Osteoblast (primary cell): ENCODE measurements around the gene NCLN. TPM values are rescaled to one million over a fixed set of nuclear protein-coding genes. Genes with fewer than 3 reads are reported as not detected.

Experiments
- DNase-seq: peaks from one replicate; pipeline ENCODE4 v3.0.0; 2011; ENCODE audit warnings: low spot score, mixed read lengths; ENCODE audit not compliant: insufficient read length; ENCODE audit errors: missing footprints
- H2AFZ ChIP-seq: 2 replicates; pipeline ENCODE4 v1.6.0; 2011; ENCODE audit warnings: mild to moderate bottlenecking, low read length
- H3K27ac ChIP-seq: 2 replicates; pipeline ENCODE4 v1.5.1; 2011; ENCODE audit warnings: mild to moderate bottlenecking, low read depth, low read length, moderate library complexity
- H3K27me3 ChIP-seq: 2 replicates; pipeline ENCODE4 v1.6.0; 2012; ENCODE audit warnings: mild to moderate bottlenecking, control low read depth, inconsistent platforms, low read length, moderate library complexity; ENCODE audit not compliant: insufficient read depth
- H3K36me3 ChIP-seq: 2 replicates; pipeline ENCODE4 v1.5.1; 2011; ENCODE audit warnings: mild to moderate bottlenecking, low read length, control low read depth, moderate library complexity; ENCODE audit not compliant: insufficient read depth
- H3K4me1 ChIP-seq: 2 replicates; pipeline ENCODE4 v1.5.1; 2011; ENCODE audit warnings: mild to moderate bottlenecking, low read length, control low read depth, moderate library complexity; ENCODE audit not compliant: insufficient read depth
- H3K4me2 ChIP-seq: 2 replicates; pipeline ENCODE4 v1.6.0; 2011; ENCODE audit warnings: mild to moderate bottlenecking, low read length; ENCODE audit not compliant: insufficient read depth
- H3K4me3 ChIP-seq: fragments of 200-600 bp; sonication (generic); 3 replicates; pipeline ENCODE4 v1.5.1; 2012; ENCODE audit warnings: mild to moderate bottlenecking, low read length, inconsistent platforms; ENCODE audit not compliant: insufficient read depth
- H3K79me2 ChIP-seq: 2 replicates; pipeline ENCODE4 v1.6.0; 2012; ENCODE audit warnings: mild to moderate bottlenecking, low read length, control low read depth, inconsistent platforms; ENCODE audit not compliant: insufficient read depth
- H3K9me3 ChIP-seq: 2 replicates; pipeline ENCODE4 v1.5.1; 2011; ENCODE audit warnings: low read depth, low read length, control low read depth
- H4K20me1 ChIP-seq: 2 replicates; pipeline ENCODE4 v1.6.0; 2012; ENCODE audit warnings: mild to moderate bottlenecking, low read length, control low read depth; ENCODE audit not compliant: insufficient read depth
- CTCF ChIP-seq: IDR thresholded peaks from 2 replicates; pipeline ENCODE4 v1.5.1; 2011; ENCODE audit warnings: mild to moderate bottlenecking, low read depth, low read length, moderate library complexity; ENCODE audit errors: extremely low read depth
- total RNA-seq: library from RNA; depleted of rRNA; stranded (reverse); fragments of >200 nt; gene quantifications from 2 replicates; pipeline ENCODE4 v1.2.3, GENCODE V29; 2012

Gene NCLN
- total RNA-seq, 1 donor = 39.4 TPM

- DNase-seq = no peak
- peaks cover 20% of the 10 kb centered on the region for H3K27me3 ChIP-seq
- H2AFZ ChIP-seq = no peak overlapping the region
- H3K27ac ChIP-seq = no peak overlapping the region
- H4K20me1 ChIP-seq = no peaks in the 10 kb centered on the region
- H3K79me2 ChIP-seq = no peaks in the 10 kb centered on the region
- TF ChIP-seq CTCF = no peak
- no peak overlapping the region for H3K4me2 ChIP-seq
- H3K9me3 ChIP-seq = no peaks in the 10 kb centered on the region
- no peaks in the 10 kb centered on the region for H3K4me1 ChIP-seq
- H3K36me3 ChIP-seq = no peaks in the 10 kb centered on the region
- H3K4me3 ChIP-seq = no peak overlapping the region
Observed at GRCh38 chr19:3222709-3223108, 37.0 kb downstream of the NCLN start.

- no peaks in the 10 kb centered on the region for H3K36me3 ChIP-seq
- DNase-seq = peak; percentile 99
- H3K4me3 ChIP-seq = no peak within 1 kb of the TSS
- TF ChIP-seq CTCF = peak; percentile 9
- H3K4me1 ChIP-seq = no peaks in the 10 kb centered on the region
- H3K27me3 ChIP-seq = peaks cover 33% of the 10 kb centered on the region
- H3K79me2 ChIP-seq = no peaks in the 10 kb centered on the region
- H2AFZ ChIP-seq = no peak within 1 kb of the TSS
- no peaks in the 10 kb centered on the region for H4K20me1 ChIP-seq
- no peaks in the 10 kb centered on the region for H3K9me3 ChIP-seq
- no peak within 1 kb of the TSS for H3K27ac ChIP-seq
- H3K4me2 ChIP-seq = no peak within 1 kb of the TSS
Observed at GRCh38 chr19:3224346-3225168, 38.8 kb downstream of the NCLN start, which contains the start of gene CELF5. Gene CELF5, plus strand, starts transcription at chr19:3224661. Its CDS starts 79 bp downstream, at chr19:3224740.

DNA sequence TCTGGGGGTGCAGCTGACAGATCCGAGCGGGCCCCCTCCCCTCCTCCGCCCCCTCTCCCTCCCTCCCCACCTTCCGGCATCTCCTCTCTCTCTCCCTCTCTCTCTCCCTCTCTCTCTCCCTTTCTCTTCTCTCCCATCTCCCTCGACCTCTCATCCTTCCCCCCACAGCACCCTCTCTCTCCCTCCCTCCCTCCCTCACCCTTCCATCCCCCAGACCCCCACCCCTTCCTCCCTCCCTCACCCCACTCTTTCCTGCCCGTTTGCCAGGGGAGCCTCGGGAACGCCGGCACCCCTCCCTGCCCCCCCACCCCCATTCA is 39.4 kb downstream of the NCLN start:
- Histone ChIP-seq H3K9me3 (no peaks in the 10 kb centered on the region), H3K4me3 (no peak overlapping the region), H3K27me3 (peaks cover 39% of the 10 kb centered on the region), H3K4me1 (no peaks in the 10 kb centered on the region), H4K20me1 (no peaks in the 10 kb centered on the region), H3K4me2 (no peak overlapping the region), H3K27ac (no peak overlapping the region), H2AFZ (no peak overlapping the region), H3K36me3 (no peaks in the 10 kb centered on the region), H3K79me2 (no peaks in the 10 kb centered on the region)
- no peak for DNase-seq
- no peak for TF ChIP-seq CTCF

DNA sequence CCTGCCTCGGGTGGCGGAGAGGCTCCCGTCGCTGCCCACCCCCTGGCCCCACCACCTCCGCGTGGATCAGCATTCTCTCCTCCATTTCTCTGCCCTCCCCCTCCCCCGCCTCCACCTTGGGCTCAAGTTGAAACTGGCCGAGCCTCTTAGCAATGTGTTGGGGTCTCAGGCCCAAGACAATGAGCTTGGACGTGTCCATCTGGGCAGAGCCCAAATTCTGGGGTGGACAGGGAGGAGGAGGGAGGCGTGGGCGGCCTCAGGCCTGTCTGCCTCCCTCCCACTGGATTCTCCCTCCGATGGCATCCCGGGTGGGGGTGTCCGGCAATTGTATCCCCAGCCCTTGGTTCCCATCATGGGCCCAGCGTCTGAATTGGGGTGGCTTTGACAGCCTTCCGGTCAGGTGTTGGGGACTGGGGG is 40.0 kb downstream of the NCLN start:
- peak; percentile 85 for DNase-seq
- no peak overlapping the region for H3K27ac ChIP-seq
- H3K36me3 ChIP-seq = no peaks in the 10 kb centered on the region
- no peak overlapping the region for H3K4me2 ChIP-seq
- no peaks in the 10 kb centered on the region for H3K4me1 ChIP-seq
- H4K20me1 ChIP-seq = no peaks in the 10 kb centered on the region
- H3K4me3 ChIP-seq = no peak overlapping the region
- no peak for TF ChIP-seq CTCF
- no peak overlapping the region for H2AFZ ChIP-seq
- H3K79me2 ChIP-seq = no peaks in the 10 kb centered on the region
- H3K9me3 ChIP-seq = no peaks in the 10 kb centered on the region
- peaks cover 44% of the 10 kb centered on the region for H3K27me3 ChIP-seq
